ENCODE measurements around the gene ZNF45.
"Not testable (repeated sequence)": the region's sequence is repeated elsewhere in the genome, so short reads cannot be mapped to it uniquely, and the experiment has no call there.

The ZNF45 gene

GRCh38 chr19:43934985-43935708, at the start of gene ZNF45:
TSS of gene ZNF45 (minus strand) at chr19:43935282. CDS start at chr19:43922185, 13,097 bp downstream.
- FAIRE-seq: peak; percentile 70

- FAIRE-seq: no peak
These were observed 49.6 kb upstream of the ZNF45 start for GRCh38 chr19:43984687-43985000.

GRCh38 chr19:43983912-43984686, 49.0 kb upstream of the ZNF45 start, which contains the start of gene ZNF155:
TSS of gene ZNF155 (plus strand) at chr19:43984188. CDS start at chr19:43988544, 4,356 bp downstream.
- FAIRE-seq: peak; percentile 98

GRCh38 chr19:43983544-43983911, 48.4 kb upstream of the ZNF45 start:
- FAIRE-seq: no peak

- FAIRE-seq: peak; percentile 9
These were observed 41.6 kb upstream of the ZNF45 start for GRCh38 chr19:43976732-43977131.

- no peak for FAIRE-seq
These were observed 31.1 kb upstream of the ZNF45 start for GRCh38 chr19:43966079-43966694.

- no peak for FAIRE-seq
These were observed 25.3 kb upstream of the ZNF45 start for GRCh38 chr19:43960411-43960810.

- no peak for FAIRE-seq
These were observed 22.8 kb upstream of the ZNF45 start for GRCh38 chr19:43957891-43958290.

GRCh38 chr19:43956827-43957226, 21.7 kb upstream of the ZNF45 start:
- no peak for FAIRE-seq

GRCh38 chr19:43950834-43951645, 16.0 kb upstream of the ZNF45 start, which contains the start of gene ZNF221:
TSS of gene ZNF221 (plus strand) at chr19:43951228. CDS start at chr19:43962727, 11,499 bp downstream.
- FAIRE-seq: peak; percentile 97

- FAIRE-seq: not testable (repeated sequence)
These were observed 14.7 kb upstream of the ZNF45 start for GRCh38 chr19:43949803-43950202.

- not testable (repeated sequence) for FAIRE-seq
These were observed 12.3 kb upstream of the ZNF45 start for GRCh38 chr19:43947412-43947811.

GRCh38 chr19:43941209-43941608, 6.1 kb upstream of the ZNF45 start:
- FAIRE-seq: no peak

GRCh38 chr19:43940719-43941118, 5.6 kb upstream of the ZNF45 start:
- FAIRE-seq: no peak

GRCh38 chr19:43939557-43940260, 4.6 kb upstream of the ZNF45 start:
- FAIRE-seq: peak; percentile 85

GRCh38 chr19:43936188-43936587, 1.1 kb upstream of the ZNF45 start:
- FAIRE-seq: no peak

- FAIRE-seq: no peak
These were observed 762 bp downstream of the ZNF45 start for GRCh38 chr19:43934055-43934984.

GRCh38 chr19:43928820-43929219, 6.3 kb downstream of the ZNF45 start:
- FAIRE-seq: no peak

- FAIRE-seq: no peak
These were observed 11.2 kb downstream of the ZNF45 start for GRCh38 chr19:43923875-43924274.

GRCh38 chr19:43914051-43914450, 21.0 kb downstream of the ZNF45 start:
- FAIRE-seq: no peak

GRCh38 chr19:43913383-43913782, 21.7 kb downstream of the ZNF45 start:
- FAIRE-seq: no peak
